Mammary epithelial cell (primary cell): ENCODE measurements around the gene C6orf132.

Experiments used
- EZH2 ChIP-seq: IDR thresholded peaks from 2 replicates; pipeline ENCODE4 v1.6.1; 2012; ENCODE audit warnings: low read length, inconsistent platforms, borderline replicate concordance
- TF ChIP-seq, protein P1 (sequence below), 2 donors: IDR thresholded peaks in 1 of 2; conservative IDR thresholded peaks in 1 of 2; 2 replicates each; pipeline ENCODE4 v1.5.1; 2011 to 2012; ENCODE audit warnings: inconsistent platforms in 2 of 2, low read length in 2 of 2, mild to moderate bottlenecking in 2 of 2, control low read depth in 1 of 2, low read depth in 1 of 2; ENCODE audit not compliant: insufficient read depth in 1 of 2; ENCODE audit errors: extremely low read depth in 1 of 2

DNA sequence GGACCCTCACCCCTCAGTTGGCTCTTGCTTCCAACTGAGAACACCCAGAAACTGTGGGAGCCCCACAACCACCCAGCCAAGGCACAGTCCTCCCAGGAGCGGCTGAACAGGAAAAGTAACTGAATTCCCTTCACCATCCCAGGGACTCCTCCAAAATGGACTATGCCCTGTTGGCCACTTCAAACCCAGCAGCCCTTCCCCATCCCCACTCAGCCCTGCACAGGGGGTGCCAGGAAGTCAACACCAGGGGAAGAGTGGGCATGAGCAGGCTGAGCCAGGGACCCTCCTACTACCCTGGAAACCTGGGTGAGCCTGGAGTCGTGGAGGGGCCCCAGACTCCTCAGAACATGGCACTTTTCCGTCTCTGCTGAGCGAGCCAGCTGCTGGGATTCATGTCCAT is 42.1 kb upstream of the C6orf132 start:
- TF ChIP-seq, protein P1, sequence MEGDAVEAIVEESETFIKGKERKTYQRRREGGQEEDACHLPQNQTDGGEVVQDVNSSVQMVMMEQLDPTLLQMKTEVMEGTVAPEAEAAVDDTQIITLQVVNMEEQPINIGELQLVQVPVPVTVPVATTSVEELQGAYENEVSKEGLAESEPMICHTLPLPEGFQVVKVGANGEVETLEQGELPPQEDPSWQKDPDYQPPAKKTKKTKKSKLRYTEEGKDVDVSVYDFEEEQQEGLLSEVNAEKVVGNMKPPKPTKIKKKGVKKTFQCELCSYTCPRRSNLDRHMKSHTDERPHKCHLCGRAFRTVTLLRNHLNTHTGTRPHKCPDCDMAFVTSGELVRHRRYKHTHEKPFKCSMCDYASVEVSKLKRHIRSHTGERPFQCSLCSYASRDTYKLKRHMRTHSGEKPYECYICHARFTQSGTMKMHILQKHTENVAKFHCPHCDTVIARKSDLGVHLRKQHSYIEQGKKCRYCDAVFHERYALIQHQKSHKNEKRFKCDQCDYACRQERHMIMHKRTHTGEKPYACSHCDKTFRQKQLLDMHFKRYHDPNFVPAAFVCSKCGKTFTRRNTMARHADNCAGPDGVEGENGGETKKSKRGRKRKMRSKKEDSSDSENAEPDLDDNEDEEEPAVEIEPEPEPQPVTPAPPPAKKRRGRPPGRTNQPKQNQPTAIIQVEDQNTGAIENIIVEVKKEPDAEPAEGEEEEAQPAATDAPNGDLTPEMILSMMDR (conservative IDR thresholded peaks at IDR 0.05 in 1 of 2, IDR thresholded peaks at IDR 0.05 in 1 of 2; ENCODE audit: extremely low read depth in 1 of 2, insufficient read depth in 1 of 2, low read depth in 1 of 2, low read length in 2 of 2): no peak
- TF ChIP-seq EZH2: no peak
